Adrenal gland (tissue), 12 donors: Measurements from ENCODE around the gene PRKCA. TPM values are rescaled to one million over a fixed set of nuclear protein-coding genes. Genes with fewer than 3 reads are reported as not detected.

ENCODE experiments used
- DNase-seq, 7 donors: peaks; one replicate each; pipeline ENCODE4 v3.0.0-alpha.2; 2019 to 2020
- H3K27ac ChIP-seq, 5 donors: fragments of 200-600 bp; sonication (generic) in 4 of 5; 1 replicate in 3 of 5; 2 replicates in 2 of 5; pipeline versions ENCODE4 v1.5.1 to v1.8.0; 2016 to 2020; ENCODE audit warnings: mild to moderate bottlenecking in 1 of 5
- H3K27me3 ChIP-seq: fragments of 200-600 bp; 2 replicates; pipeline ENCODE4 v1.8.0; 2021
- H3K36me3 ChIP-seq, 2 donors: fragments of 200-600 bp; replicated peaks in 1 of 2; 1 replicate in 1 of 2; 2 replicates in 1 of 2; pipeline versions ENCODE4 v1.5.1 to v1.8.0; 2018 to 2022
- H3K4me1 ChIP-seq, 2 donors: fragments of 200-600 bp; replicated peaks in 1 of 2; 1 replicate in 1 of 2; 2 replicates in 1 of 2; pipeline versions ENCODE4 v1.5.1 to v1.8.0; 2018 to 2021
- H3K4me3 ChIP-seq, 4 donors: fragments of 200-600 bp; sonication (generic) in 3 of 4; one replicate each; pipeline ENCODE4 v1.5.1; 2016 to 2018
- H3K9me3 ChIP-seq, 3 donors: fragments of 200-600 bp; sonication (generic) in 1 of 3; replicated peaks in 1 of 3; 1 replicate in 2 of 3; 2 replicates in 1 of 3; pipeline versions ENCODE4 v1.5.1 to v1.8.0; 2016 to 2021
- CTCF ChIP-seq, 6 experiments: fragments of 450-650 bp in 4 of 6; fragments of 200-600 bp in 2 of 6; sonication (generic) in 1 of 6; IDR thresholded peaks; 1 replicate in 5 of 6; 2 replicates in 1 of 6; pipeline versions ENCODE4 v1.5.1 to v1.8.0; 2016 to 2021; ENCODE audit warnings: antibody characterized with exemption in 6 of 6, mild to moderate bottlenecking in 2 of 6, moderate library complexity in 1 of 6
- POLR2A ChIP-seq, 2 donors: fragments of 450-650 bp; IDR thresholded peaks; one replicate each; pipeline ENCODE4 v1.6.1; 2017; ENCODE audit warnings: antibody characterized with exemption in 2 of 2, mild to moderate bottlenecking in 2 of 2, moderate library complexity in 1 of 2
- WGBS, 4 donors: extraction: QIAGEN DNeasy Blood & Tissue Kit in 2 of 4; methylation state at CpG; one replicate each; pipeline versions ENCODE4 v1.1.5 to v1.1.7; 2013 to 2017; 5-methylcytosine and 5-hydroxymethylcytosine counted together
- intact Hi-C, 2 donors: fragments of 100-400 bp; cut with DNase I; formaldehyde crosslinking; loops; one replicate each; pipeline versions ENCODE4 v1.14.1 to v1.15.0; 2022 to 2023
- polyA plus RNA-seq, 3 donors: library from polyadenylated mRNA; stranded (reverse); fragments of 200-250 nt in 2 of 3; fragments of 350-450 nt in 1 of 3; fragmentation: Illumina TruSeq in 1 of 3; extraction: RNeasy Lipid Tissue Mini Kit (QIAGEN cat#74804) in 1 of 3; gene quantifications; one replicate each; pipeline ENCODE4 v1.2.3, GENCODE V29; 2013 to 2014
- total RNA-seq, 9 donors: library from RNA; depleted of rRNA in 4 of 9; stranded (reverse); fragments of >200 nt in 4 of 9; fragments of 120-200 nt in 1 of 9; fragmentation: NEBNext Ultra II Directional in 1 of 9; extraction: Animal tissue kit (Norgen Biotek cat#: 25700) in 1 of 9; gene quantifications; one replicate each; pipeline versions ENCODE4 v1.1.0 to v1.2.4, GENCODE V29; 2013 to 2023
- donor health status: healthy with polysubstance abuse.
- donor health status: Bipolar disorder and iron deficiency.
- donor health status: DM: yes; HTN: yes; CAD: no.
- donor health status: DM: no; HTN: no; CAD: no.
- donor health status: DM: no; HTN: no; CAD: no.
- donor health status: DM: yes; HTN: yes; CAD: no.

Gene PRKCA
- total and polyA plus RNA-seq, 12 donors, result 15.1 to 202 (median 84.1) TPM

- no peaks in the 10 kb centered on the region for H3K36me3 ChIP-seq
- 92 to 99% (median 97%) methylated on average over 7 of the region's 7 CpGs for WGBS, 4 donors
Measured at GRCh38 chr17:66750116-66750515, 447.7 kb downstream of the PRKCA start.

GRCh38 chr17:66750781-66751543 lies 448.5 kb downstream of the PRKCA start:
- H3K27me3 ChIP-seq, result no peaks in the 10 kb centered on the region
- H3K27ac ChIP-seq, result no peak overlapping the region
- no peak for DNase-seq
- intact Hi-C loops, result no loop called here
- H3K4me3 ChIP-seq, result no peak overlapping the region
- TF ChIP-seq CTCF (IDR thresholded peaks at IDR 0.05) (no peak), POLR2A (IDR thresholded peaks at IDR 0.05) (no peak)
- H3K4me1 ChIP-seq, result no peaks in the 10 kb centered on the region
- no peaks in the 10 kb centered on the region for H3K9me3 ChIP-seq
- no peaks in the 10 kb centered on the region for H3K36me3 ChIP-seq
- whole genome bisulfite sequencing, 4 donors, result 89 to 97% (median 96%) methylated on average over 11 of the region's 11 CpGs

More at GRCh38 chr17:66750116-66750515, 447.7 kb downstream of the PRKCA start:
- no peaks in the 10 kb centered on the region for H3K4me1 ChIP-seq
- DNase-seq, result no peak
- no peaks in the 10 kb centered on the region for H3K9me3 ChIP-seq
- no peaks in the 10 kb centered on the region for H3K27me3 ChIP-seq
- no peak overlapping the region for H3K27ac ChIP-seq
- no peak for TF ChIP-seq POLR2A (IDR thresholded peaks at IDR 0.05)
- TF ChIP-seq CTCF (IDR thresholded peaks at IDR 0.05), result no peak
- intact Hi-C loops, result no loop called here
- H3K4me3 ChIP-seq, result no peak overlapping the region

- Histone ChIP-seq H3K9me3 (no peaks in the 10 kb centered on the region), H3K4me3 (no peak overlapping the region), H3K36me3 (no peaks in the 10 kb centered on the region), H3K4me1 (no peaks in the 10 kb centered on the region), H3K27me3 (no peaks in the 10 kb centered on the region), H3K27ac (no peak overlapping the region)
- WGBS, 4 donors, result 83 to 97% (median 95%) methylated on average over 1 to 3 of the region's 3 CpGs
- intact Hi-C loops, result no loop called here
- DNase-seq, result no peak
- TF ChIP-seq POLR2A (IDR thresholded peaks at IDR 0.05) (no peak), CTCF (IDR thresholded peaks at IDR 0.05) (no peak)
Measured at GRCh38 chr17:66751771-66752170, 449.4 kb downstream of the PRKCA start.

- 65 to 100% (median 83%) methylated on average over 3 of the region's 3 CpGs; no CpG with 5 or more reads in 1 of the 4 donors for WGBS, 4 donors
- no peaks in the 10 kb centered on the region for H3K27me3 ChIP-seq
- DNase-seq, result no peak
- no peaks in the 10 kb centered on the region for H3K4me1 ChIP-seq
- no peaks in the 10 kb centered on the region for H3K9me3 ChIP-seq
- TF ChIP-seq CTCF (IDR thresholded peaks at IDR 0.05) (no peak), POLR2A (IDR thresholded peaks at IDR 0.05) (no peak)
- intact Hi-C loops, result no loop called here
- no peaks in the 10 kb centered on the region for H3K36me3 ChIP-seq
- no peak overlapping the region for H3K4me3 ChIP-seq
- H3K27ac ChIP-seq, result no peak overlapping the region
Measured at GRCh38 chr17:66752411-66752810, 450.0 kb downstream of the PRKCA start.
